Measurements from ENCODE around the gene TMEM18. TPM values are rescaled to one million over a fixed set of nuclear protein-coding genes. Genes with fewer than 3 reads are reported as not detected.

Gene TMEM18
- total and polyA plus RNA-seq, 2 of the 4 experiments (the other 2 are of a cell fraction), result 15.2 to 30.2 TPM

DNA sequence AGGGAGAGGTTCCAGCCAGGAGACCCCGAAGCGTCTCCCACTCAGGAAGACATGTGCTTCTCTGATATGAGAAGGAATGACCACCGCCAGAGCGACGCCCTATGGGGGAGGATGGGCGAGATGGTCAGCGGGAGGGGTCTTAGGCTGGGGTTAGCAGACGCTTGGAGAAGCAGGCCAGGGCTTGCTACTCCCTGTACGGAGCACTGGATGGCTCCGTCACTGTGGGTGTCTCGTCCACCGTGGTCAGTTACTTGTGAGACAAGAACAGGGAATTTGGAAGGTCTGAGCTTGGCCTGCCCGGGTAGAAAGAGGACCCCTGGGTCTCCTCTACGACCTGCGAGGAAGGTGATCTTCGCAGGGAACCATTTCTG lies 39.8 kb downstream of the TMEM18 start:
- no peak overlapping the region for H2AK9ac ChIP-seq (replicated peaks; ENCODE audit: low read depth, low read length, poor library complexity)
- TF ChIP-seq MXI1 (IDR thresholded peaks at IDR 0.05; ENCODE audit: borderline replicate concordance, low read depth, low read length) (no peak), RCOR1 (IDR thresholded peaks at IDR 0.05; ENCODE audit: insufficient replicate concordance, low read length) (no peak), BHLHE40 (IDR thresholded peaks at IDR 0.05; ENCODE audit: low read depth, low read length) (no peak), SMC3 (IDR thresholded peaks at IDR 0.05; ENCODE audit: low read depth, low read length) (no peak), NFE2L2 (IDR thresholded peaks at IDR 0.05; ENCODE audit: low read depth, low read length) (no peak), CTCF (conservative IDR thresholded peaks at IDR 0.05; ENCODE audit: low read depth, low read length) (no peak), RFX5 (IDR thresholded peaks at IDR 0.05; ENCODE audit: low read depth, low read length) (no peak)
- intact Hi-C loops (cut with micrococcal nuclease), result no loop called here
- H2BK5ac ChIP-seq (ENCODE audit: low read depth, low read length, poor library complexity, severe bottlenecking), result no peak overlapping the region
- ChIA-PET CTCF (no interaction called here), POLR2A (ENCODE audit: unreplicated experiment) (no interaction called here)
- no peak overlapping the region for H3K14ac ChIP-seq (replicated peaks; ENCODE audit: low read depth, low read length)
- no peaks in the 10 kb centered on the region for H3K36me3 ChIP-seq (ENCODE audit: control insufficient read depth, insufficient read depth, low read length)
- no peak overlapping the region for H3K4me3 ChIP-seq (ENCODE audit: insufficient read depth, low read depth, low read length)
- H4K91ac ChIP-seq (ENCODE audit: insufficient read depth, low read depth, low read length), result no peak overlapping the region
- in situ Hi-C loops (cut with MboI; ENCODE audit: low sequenced_read_pairs), result no loop called here
- no peak overlapping the region for H3K18ac ChIP-seq (ENCODE audit: low read depth, low read length)
- no peaks in the 10 kb centered on the region for H4K20me1 ChIP-seq (ENCODE audit: insufficient read depth, low read length)
- no peaks in the 10 kb centered on the region for H3K79me1 ChIP-seq (ENCODE audit: low read depth in 1 of 2, low read length in 2 of 2)
- peak overlapping the region; percentile 17 for H2AFZ ChIP-seq (replicated peaks; ENCODE audit: low read length, poor library complexity)
- dilution Hi-C loops (cut with HindIII; ENCODE audit: low sequenced_read_pairs, unreplicated experiment), result no loop called here
- H3K56ac ChIP-seq (ENCODE audit: extremely low read depth, insufficient read depth, low read length), result no peak overlapping the region
- ATAC-seq (ENCODE audit: low read depth) (no peak), DNase-seq (no peak)
- no peak overlapping the region for H3K27ac ChIP-seq (ENCODE audit: insufficient read depth, low read length)
- no peak overlapping the region for H3K23ac ChIP-seq (ENCODE audit: low read depth, low read length)
- no peak overlapping the region for H3K4me2 ChIP-seq (ENCODE audit: low read depth, low read length)
- H3K4me1 ChIP-seq (ENCODE audit: control insufficient read depth, insufficient read depth, low read length), result no peaks in the 10 kb centered on the region
- H3K27me3 ChIP-seq (ENCODE audit: control insufficient read depth, insufficient read depth, low read length), result no peaks in the 10 kb centered on the region
- no peak overlapping the region for H2BK20ac ChIP-seq (ENCODE audit: low read depth, low read length)
- no peak overlapping the region for H3K4ac ChIP-seq (ENCODE audit: low read depth, low read length)
- H3K9me1 ChIP-seq (ENCODE audit: insufficient read depth, low read length), result no peaks in the 10 kb centered on the region
- no peak overlapping the region for H2BK120ac ChIP-seq (ENCODE audit: low read depth, low read length)
- no peak overlapping the region for H2BK15ac ChIP-seq (ENCODE audit: low read depth, low read length)
- H4K8ac ChIP-seq (ENCODE audit: low read depth in 2 of 2, low read length in 2 of 2), result no peak overlapping the region
- H3K9me3 ChIP-seq (ENCODE audit: control insufficient read depth, insufficient read depth, low read length), result no peaks in the 10 kb centered on the region
- no peak overlapping the region for H4K5ac ChIP-seq (ENCODE audit: low read depth, low read length)
- H3K9ac ChIP-seq (ENCODE audit: low read depth, low read length), result no peak overlapping the region
- no TSS peak for BruUV-seq (replicated peaks)
- H2AK5ac ChIP-seq (ENCODE audit: low read depth, low read length), result no peak overlapping the region
- 76% methylated on average over 3 of the region's 16 CpGs; no CpG with 5 or more reads in 1 of the 2 experiments for WGBS, 2 experiments (ENCODE audit: extremely low coverage in 2 of 2, insufficient read length in 1 of 2)

Data from IMR-90 (cell line).